PC-3 (cell line): ENCODE measurements around the gene PPIE. TPM values are rescaled to one million over a fixed set of nuclear protein-coding genes. Genes with fewer than 3 reads are reported as not detected.

ENCODE experiments used
- ATAC-seq: fragments of 200-7000 bp; cut with Tn5 transposase; 2 replicates; pipeline ENCODE4 v1.9.1; 2020; ENCODE audit warnings: mild to moderate bottlenecking, moderate library complexity
- BruUV-seq: library from RNA; stranded (reverse); fragments of 400-500 nt; replicated peaks from 2 replicates; lab custom pipeline; 2021; lab: Mats Ljungman, UMichigan
- CTCF ChIA-PET: fragments of 300-600 bp; sonication (Branson Sonifier 250); formaldehyde crosslinking; loops from one replicate; lab custom pipeline; 2022; ENCODE audit warnings: antibody characterized with exemption; lab: Charles Lee
- POLR2A ChIA-PET: fragments of 300-600 bp; sonication (Branson Sonifier 250); formaldehyde crosslinking; loops from one replicate; lab custom pipeline; 2022; ENCODE audit warnings: antibody characterized with exemption; ENCODE audit not compliant: unreplicated experiment; lab: Charles Lee
- DNase-seq: peaks from one replicate; pipeline ENCODE4 v3.0.0-alpha.2; 2015
- H2AFZ ChIP-seq: fragments of 300-600 bp; sonication (generic); 2 replicates; pipeline ENCODE4 v1.6.0; 2016; ENCODE audit warnings: antibody characterized with exemption, low read length
- H3F3A ChIP-seq: fragments of 300-600 bp; sonication (generic); one replicate; pipeline ENCODE4 v1.6.0; 2017; ENCODE audit warnings: antibody characterized with exemption, low read length, control low read depth, mild to moderate bottlenecking; ENCODE audit not compliant: unreplicated experiment
- H3K27ac ChIP-seq: fragments of 300-600 bp; sonication (generic); 2 replicates; pipeline ENCODE4 v1.5.1; 2016; ENCODE audit warnings: mild to moderate bottlenecking, low read length
- H3K27me3 ChIP-seq: fragments of 300-600 bp; sonication (generic); 2 replicates; pipeline ENCODE4 v1.6.1; 2016; ENCODE audit warnings: low read length, mixed read lengths
- H3K36me3 ChIP-seq: fragments of 300-600 bp; sonication (generic); 2 replicates; pipeline ENCODE4 v1.6.1; 2016; ENCODE audit warnings: low read depth, mixed run types, low read length, mixed read lengths
- H3K4me1 ChIP-seq: fragments of 300-600 bp; sonication (generic); 2 replicates; pipeline ENCODE4 v1.5.1; 2016; ENCODE audit warnings: low read length; ENCODE audit not compliant: insufficient read depth
- H3K4me2 ChIP-seq: fragments of 300-600 bp; sonication (generic); 2 replicates; pipeline ENCODE4 v1.6.0; 2016; ENCODE audit warnings: low read length
- H3K4me3 ChIP-seq: fragments of 300-600 bp; sonication (generic); 2 replicates; pipeline ENCODE4 v1.5.1; 2016; ENCODE audit warnings: mild to moderate bottlenecking, low read length, mixed read lengths
- H3K79me2 ChIP-seq: fragments of 300-600 bp; sonication (generic); 2 replicates; pipeline ENCODE4 v1.6.1; 2017; ENCODE audit warnings: low read length, mixed read lengths
- H3K9ac ChIP-seq: fragments of 300-600 bp; sonication (generic); 2 replicates; pipeline ENCODE4 v1.6.0; 2016; ENCODE audit warnings: mild to moderate bottlenecking, low read length
- H3K9me2 ChIP-seq: fragments of 300-600 bp; sonication (generic); replicated peaks from 2 replicates; pipeline ENCODE4 v1.6.1; 2016; ENCODE audit warnings: mixed run types, low read length, mixed read lengths
- H3K9me3 ChIP-seq: fragments of 300-600 bp; sonication (generic); 2 replicates; pipeline ENCODE4 v1.6.1; 2016; ENCODE audit warnings: low read length, mixed read lengths
- H4K20me1 ChIP-seq: fragments of 300-600 bp; sonication (generic); 2 replicates; pipeline ENCODE4 v1.6.1; 2016; ENCODE audit warnings: low read length, mixed read lengths
- CTCF ChIP-seq: fragments of 300-600 bp; sonication (generic); conservative IDR thresholded peaks from 2 replicates; pipeline ENCODE4 v1.5.1; 2017; ENCODE audit warnings: antibody characterized with exemption, low read depth, mild to moderate bottlenecking, low read length
- EZH2 ChIP-seq: fragments of 300-600 bp; sonication (generic); IDR thresholded peaks from one replicate; pipeline ENCODE4 v1.6.1; 2017; ENCODE audit warnings: antibody characterized with exemption, mild to moderate bottlenecking, low read length; ENCODE audit not compliant: unreplicated experiment
- EZH2phosphoT487 ChIP-seq: fragments of 300-600 bp; sonication (generic); IDR thresholded peaks from 2 replicates; pipeline ENCODE4 v1.6.1; 2018; ENCODE audit warnings: mild to moderate bottlenecking, antibody characterized with exemption, low read length, borderline replicate concordance
- intact Hi-C: fragments of 100-400 bp; cut with micrococcal nuclease; formaldehyde crosslinking; loops from 2 replicates; pipeline ENCODE4 v1.9.0; 2023
- total RNA-seq: library from RNA; depleted of rRNA; stranded (reverse); fragments of >200 nt; gene quantifications from 2 replicates; pipeline ENCODE4 v1.2.3, GENCODE V29; 2014

Gene PPIE
- total RNA-seq, 1 experiment from 2014 or later: 53.6 TPM

GRCh38 chr1:39722495-39722894 is 16.2 kb upstream of the PPIE start:
- CTCF ChIA-PET: no interaction called here
- Histone ChIP-seq H3K4me1 (peaks cover 12% of the 10 kb centered on the region), H3K27ac (no peak overlapping the region), H3K27me3 (peaks cover 2% of the 10 kb centered on the region; the same call in 1 of the 2 replicates), H3K9me3 (no peaks in the 10 kb centered on the region), H3K79me2 (no peaks in the 10 kb centered on the region), H3K4me3 (no peak overlapping the region), H3K4me2 (no peak overlapping the region), H3K9me2 (no peaks in the 10 kb centered on the region), H3K36me3 (no peaks in the 10 kb centered on the region), H4K20me1 (no peaks in the 10 kb centered on the region), H3F3A (no peaks in the 10 kb centered on the region), H2AFZ (no peak overlapping the region), H3K9ac (no peak overlapping the region)
- ATAC-seq (peak; percentile 86), DNase-seq (peak; percentile 84)
- TF ChIP-seq EZH2 (no peak), CTCF (no peak), EZH2phosphoT487 (no peak)
- BruUV-seq: no TSS peak
- intact Hi-C loops: loop anchor here (5.0 to 10.0 kb wide), 2 partner anchors 65 to 628 kb away; no protein-coding TSS in a partner anchor
- POLR2A ChIA-PET: interaction anchor here (0.5 to 0.6 kb wide), 2 partner anchors 53 to 153 kb away, joined by 3 read pairs; no protein-coding TSS in a partner anchor

- TF ChIP-seq EZH2 (no peak), EZH2phosphoT487 (no peak), CTCF (no peak)
- Histone ChIP-seq H3K4me1 (peaks cover 11% of the 10 kb centered on the region; the same call in 1 of the 2 replicates), H3K27ac (no peak overlapping the region), H3K9me3 (no peaks in the 10 kb centered on the region), H3F3A (no peaks in the 10 kb centered on the region), H3K79me2 (no peaks in the 10 kb centered on the region), H3K4me2 (no peak overlapping the region), H3K36me3 (no peaks in the 10 kb centered on the region), H2AFZ (no peak overlapping the region), H4K20me1 (no peaks in the 10 kb centered on the region), H3K4me3 (no peak overlapping the region), H3K9ac (no peak overlapping the region), H3K27me3 (0 out of 2 replicates have a peak, but pooled peaks cover 12% of the 10 kb centered on the region), H3K9me2 (no peaks in the 10 kb centered on the region)
- DNase-seq (no peak), ATAC-seq (no peak)
- BruUV-seq: no TSS peak
- ChIA-PET CTCF (no interaction called here), POLR2A (no interaction called here)
- intact Hi-C loops: loop anchor here (10.0 kb wide), 1 partner anchor 632 kb away; no protein-coding TSS in a partner anchor
Observed at GRCh38 chr1:39726600-39726999, 12.1 kb upstream of the PPIE start.

DNA sequence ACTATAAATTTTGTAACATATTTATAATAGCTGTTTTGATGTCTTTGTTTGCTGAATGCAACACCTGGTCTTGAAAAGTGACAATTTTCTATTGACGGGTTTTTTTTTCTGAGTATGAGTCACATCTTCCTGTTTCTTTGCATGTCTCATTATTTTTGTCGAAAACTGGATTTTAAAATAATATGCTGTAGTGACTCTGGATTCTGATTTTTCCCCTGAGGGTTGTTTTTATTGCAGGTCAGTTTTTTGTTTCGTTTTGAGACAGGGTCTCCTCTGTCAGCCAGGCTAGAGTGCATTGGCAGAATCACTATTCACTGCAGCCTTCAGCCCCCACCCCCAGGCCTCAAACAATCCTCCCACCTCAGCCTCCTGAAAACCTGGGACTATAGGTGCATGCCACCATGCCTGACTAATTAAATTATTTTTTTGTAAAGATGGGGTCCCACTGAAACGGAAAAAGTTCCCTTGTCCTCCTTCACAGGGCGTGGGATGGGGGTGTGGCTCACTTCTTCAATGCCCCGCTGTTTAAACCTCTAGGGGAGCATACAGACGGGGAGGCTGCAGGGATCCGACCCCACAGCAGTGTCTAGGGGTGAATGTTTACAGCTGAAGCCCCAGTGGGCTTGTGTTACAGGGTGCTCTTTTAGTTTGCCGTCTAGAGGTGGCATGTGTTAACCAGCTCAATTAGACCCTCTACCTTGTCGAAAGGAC is 11.3 kb upstream of the PPIE start:
- Histone ChIP-seq H3K27me3 (0 out of 2 replicates have a peak, but pooled peaks cover 12% of the 10 kb centered on the region), H4K20me1 (no peaks in the 10 kb centered on the region), H3K9me2 (no peaks in the 10 kb centered on the region), H3K36me3 (no peaks in the 10 kb centered on the region), H3K79me2 (no peaks in the 10 kb centered on the region), H3K4me1 (peaks cover 7% of the 10 kb centered on the region; the same call in 1 of the 2 replicates), H3K9ac (no peak overlapping the region), H2AFZ (no peak overlapping the region), H3K27ac (no peak overlapping the region), H3K9me3 (no peaks in the 10 kb centered on the region), H3K4me2 (no peak overlapping the region), H3K4me3 (no peak overlapping the region), H3F3A (no peaks in the 10 kb centered on the region)
- intact Hi-C loops: loop anchor here (10.0 kb wide), 1 partner anchor 633 kb away; no protein-coding TSS in a partner anchor
- ChIA-PET CTCF (no interaction called here), POLR2A (no interaction called here)
- ATAC-seq (no peak), DNase-seq (no peak)
- no peak for TF ChIP-seq EZH2
- TF ChIP-seq CTCF: no peak
- TF ChIP-seq EZH2phosphoT487: no peak
- BruUV-seq: no TSS peak
